ENCODE data around the gene ZACN.

DNA sequence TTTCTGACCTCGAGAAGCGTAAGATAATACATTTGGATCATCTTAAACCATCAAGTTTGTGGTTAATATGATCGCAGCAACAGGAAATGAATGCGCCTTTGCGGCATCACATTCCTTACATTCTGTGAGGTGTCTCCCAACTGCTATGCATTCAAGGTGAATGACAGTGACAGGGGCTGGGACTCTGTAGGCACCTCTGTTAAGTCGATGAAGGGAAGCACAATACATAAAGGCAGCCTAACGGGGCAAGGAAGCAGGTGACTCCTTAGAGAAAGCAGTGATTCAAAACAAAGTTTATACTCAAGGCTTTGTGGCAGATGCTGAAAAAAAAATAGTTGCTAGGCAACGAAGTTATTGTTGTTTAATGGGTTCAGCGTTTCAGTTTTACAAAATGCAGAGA lies 30.3 kb upstream of the ZACN start:
- TF ChIP-seq, protein P1, sequence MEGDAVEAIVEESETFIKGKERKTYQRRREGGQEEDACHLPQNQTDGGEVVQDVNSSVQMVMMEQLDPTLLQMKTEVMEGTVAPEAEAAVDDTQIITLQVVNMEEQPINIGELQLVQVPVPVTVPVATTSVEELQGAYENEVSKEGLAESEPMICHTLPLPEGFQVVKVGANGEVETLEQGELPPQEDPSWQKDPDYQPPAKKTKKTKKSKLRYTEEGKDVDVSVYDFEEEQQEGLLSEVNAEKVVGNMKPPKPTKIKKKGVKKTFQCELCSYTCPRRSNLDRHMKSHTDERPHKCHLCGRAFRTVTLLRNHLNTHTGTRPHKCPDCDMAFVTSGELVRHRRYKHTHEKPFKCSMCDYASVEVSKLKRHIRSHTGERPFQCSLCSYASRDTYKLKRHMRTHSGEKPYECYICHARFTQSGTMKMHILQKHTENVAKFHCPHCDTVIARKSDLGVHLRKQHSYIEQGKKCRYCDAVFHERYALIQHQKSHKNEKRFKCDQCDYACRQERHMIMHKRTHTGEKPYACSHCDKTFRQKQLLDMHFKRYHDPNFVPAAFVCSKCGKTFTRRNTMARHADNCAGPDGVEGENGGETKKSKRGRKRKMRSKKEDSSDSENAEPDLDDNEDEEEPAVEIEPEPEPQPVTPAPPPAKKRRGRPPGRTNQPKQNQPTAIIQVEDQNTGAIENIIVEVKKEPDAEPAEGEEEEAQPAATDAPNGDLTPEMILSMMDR (conservative IDR thresholded peaks at IDR 0.05; ENCODE audit: low read length) = no peak
- no peak for TF ChIP-seq EZH2phosphoT487 (IDR thresholded peaks at IDR 0.05; ENCODE audit: borderline replicate concordance)

Measured in Loucy (cell line).